ENCODE data around the gene CD55.

CD55 gene

GRCh38 chr1:207363871-207364270, 42.4 kb downstream of the CD55 start:
- TF ChIP-seq CTCF (IDR thresholded peaks at IDR 0.05; ENCODE audit: control insufficient read depth, insufficient read depth, low read depth, low read length, missing control alignments) = no peak
- DNase-seq (ENCODE audit: low read depth) = no peak

GRCh38 chr1:207364614-207365013, 43.1 kb downstream of the CD55 start:
- DNase-seq (ENCODE audit: low read depth) = no peak
- H3K4me3 ChIP-seq (ENCODE audit: control insufficient read depth, low read depth, low read length) = no peak overlapping the region

More at GRCh38 chr1:207363871-207364270, 42.4 kb downstream of the CD55 start:
- no peak overlapping the region for H3K4me3 ChIP-seq (ENCODE audit: control insufficient read depth, low read depth, low read length)

GRCh38 chr1:207365063-207365462, 43.6 kb downstream of the CD55 start:
- no peak for TF ChIP-seq CTCF (IDR thresholded peaks at IDR 0.05; ENCODE audit: control insufficient read depth, insufficient read depth, low read depth, low read length, missing control alignments)
- no peak overlapping the region for H3K4me3 ChIP-seq (ENCODE audit: control insufficient read depth, low read depth, low read length)
- no peak for DNase-seq (ENCODE audit: low read depth)

More at GRCh38 chr1:207364614-207365013, 43.1 kb downstream of the CD55 start:
- TF ChIP-seq CTCF (IDR thresholded peaks at IDR 0.05; ENCODE audit: control insufficient read depth, insufficient read depth, low read depth, low read length, missing control alignments) = no peak

- TF ChIP-seq CTCF (IDR thresholded peaks at IDR 0.05; ENCODE audit: control insufficient read depth, insufficient read depth, low read depth, low read length, missing control alignments) = no peak
- H3K4me3 ChIP-seq (ENCODE audit: control insufficient read depth, low read depth, low read length) = no peak overlapping the region
- DNase-seq (ENCODE audit: low read depth) = no peak
Observed at GRCh38 chr1:207366022-207366421, 44.5 kb downstream of the CD55 start.

GRCh38 chr1:207388721-207389120, 67.2 kb downstream of the CD55 start:
- TF ChIP-seq CTCF (IDR thresholded peaks at IDR 0.05; ENCODE audit: control insufficient read depth, insufficient read depth, low read depth, low read length, missing control alignments) = no peak

GRCh38 chr1:207389728-207390464, 68.4 kb downstream of the CD55 start:
- TF ChIP-seq CTCF (IDR thresholded peaks at IDR 0.05; ENCODE audit: control insufficient read depth, insufficient read depth, low read depth, low read length, missing control alignments) = no peak
- no peak overlapping the region for H3K4me3 ChIP-seq (ENCODE audit: control insufficient read depth, low read depth, low read length)
- DNase-seq (ENCODE audit: low read depth) = no peak

More at GRCh38 chr1:207388721-207389120, 67.2 kb downstream of the CD55 start:
- no peak overlapping the region for H3K4me3 ChIP-seq (ENCODE audit: control insufficient read depth, low read depth, low read length)
- no peak for DNase-seq (ENCODE audit: low read depth)
